AG10803 (cell line): ENCODE data around the gene EIF1AX.

Experiments
- DNase-seq: peaks from one replicate; pipeline ENCODE4 v3.0.0; 2010; ENCODE audit warnings: low read depth
- H3K4me3 ChIP-seq: 2 replicates; pipeline ENCODE4 v1.5.1; 2011; ENCODE audit warnings: mild to moderate bottlenecking, low read length, control low read depth
- TF ChIP-seq, protein P1 (sequence below): conservative IDR thresholded peaks from 2 replicates; pipeline ENCODE4 v1.5.1; 2011; ENCODE audit warnings: mild to moderate bottlenecking, low read length, control low read depth, inconsistent platforms

The EIF1AX gene

DNA sequence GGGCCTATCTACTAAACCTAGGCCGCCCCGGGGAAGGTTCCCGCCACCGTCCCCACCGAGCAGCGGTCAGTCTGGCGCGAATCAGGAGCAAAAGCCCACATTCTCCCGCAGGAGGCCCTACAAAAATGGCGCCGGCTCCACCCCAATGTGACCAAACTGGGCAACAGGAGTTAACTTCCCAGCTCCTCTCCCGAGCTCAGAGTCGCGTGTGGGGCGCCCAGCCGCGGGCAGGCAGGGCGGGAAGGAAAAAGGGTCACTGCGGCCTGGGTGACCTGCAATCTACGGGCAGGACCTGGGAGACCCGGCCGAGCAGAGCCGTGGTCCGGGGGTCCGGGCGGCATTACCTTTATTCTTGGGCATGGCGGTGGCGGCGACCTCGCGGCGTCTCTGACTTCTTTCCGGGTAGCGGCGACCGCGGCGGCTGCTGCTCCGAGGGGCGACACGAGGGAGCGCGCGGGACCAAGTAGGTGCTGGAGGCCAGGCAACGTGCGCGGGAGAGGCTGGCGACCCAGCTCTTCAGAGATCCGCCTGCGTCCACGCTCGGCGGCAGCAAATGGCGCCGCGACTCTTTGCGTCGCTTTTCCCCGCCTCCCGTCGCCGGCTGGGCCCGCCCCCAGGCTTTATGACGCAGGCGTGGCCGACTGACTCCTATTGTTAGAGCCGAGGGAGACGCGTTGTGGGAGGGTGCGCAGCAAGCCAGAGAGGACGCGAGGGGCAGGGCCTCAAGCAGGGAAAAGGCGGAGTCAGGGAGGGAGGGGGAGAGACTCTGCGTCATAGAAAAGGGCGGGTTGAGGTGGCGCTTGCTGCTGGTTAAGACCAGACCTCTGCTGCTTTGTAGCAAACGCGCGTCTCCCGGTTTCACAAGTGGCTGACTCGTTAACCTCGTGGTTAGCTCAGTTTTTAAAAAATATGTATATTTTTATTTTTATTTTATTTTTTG, at the start of gene EIF1AX:
TSS of gene EIF1AX (minus strand) at position 558 of the 940 bp plus-strand sequence. CDS start at position 360, 198 bp downstream.
- H3K4me3 ChIP-seq = peak within 1 kb of the TSS; percentile 75
- TF ChIP-seq, protein P1, sequence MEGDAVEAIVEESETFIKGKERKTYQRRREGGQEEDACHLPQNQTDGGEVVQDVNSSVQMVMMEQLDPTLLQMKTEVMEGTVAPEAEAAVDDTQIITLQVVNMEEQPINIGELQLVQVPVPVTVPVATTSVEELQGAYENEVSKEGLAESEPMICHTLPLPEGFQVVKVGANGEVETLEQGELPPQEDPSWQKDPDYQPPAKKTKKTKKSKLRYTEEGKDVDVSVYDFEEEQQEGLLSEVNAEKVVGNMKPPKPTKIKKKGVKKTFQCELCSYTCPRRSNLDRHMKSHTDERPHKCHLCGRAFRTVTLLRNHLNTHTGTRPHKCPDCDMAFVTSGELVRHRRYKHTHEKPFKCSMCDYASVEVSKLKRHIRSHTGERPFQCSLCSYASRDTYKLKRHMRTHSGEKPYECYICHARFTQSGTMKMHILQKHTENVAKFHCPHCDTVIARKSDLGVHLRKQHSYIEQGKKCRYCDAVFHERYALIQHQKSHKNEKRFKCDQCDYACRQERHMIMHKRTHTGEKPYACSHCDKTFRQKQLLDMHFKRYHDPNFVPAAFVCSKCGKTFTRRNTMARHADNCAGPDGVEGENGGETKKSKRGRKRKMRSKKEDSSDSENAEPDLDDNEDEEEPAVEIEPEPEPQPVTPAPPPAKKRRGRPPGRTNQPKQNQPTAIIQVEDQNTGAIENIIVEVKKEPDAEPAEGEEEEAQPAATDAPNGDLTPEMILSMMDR = no peak
- DNase-seq = peak; percentile 96

GRCh38 chrX:20189171-20189570, 47.5 kb upstream of the EIF1AX start:
- TF ChIP-seq, protein P1 = no peak
- no peak overlapping the region for H3K4me3 ChIP-seq
- no peak for DNase-seq

- no peak for DNase-seq
- H3K4me3 ChIP-seq = no peak overlapping the region
- TF ChIP-seq, protein P1 = no peak
Observed at GRCh38 chrX:20181598-20182329, 40.1 kb upstream of the EIF1AX start.

- no peak for DNase-seq
- no peak overlapping the region for H3K4me3 ChIP-seq
- TF ChIP-seq, protein P1 = no peak
Observed at GRCh38 chrX:20177093-20177492, 35.5 kb upstream of the EIF1AX start.

- TF ChIP-seq, protein P1 = no peak
- no peak for DNase-seq
- H3K4me3 ChIP-seq = no peak overlapping the region
Observed at GRCh38 chrX:20173856-20174255, 32.2 kb upstream of the EIF1AX start.

DNA sequence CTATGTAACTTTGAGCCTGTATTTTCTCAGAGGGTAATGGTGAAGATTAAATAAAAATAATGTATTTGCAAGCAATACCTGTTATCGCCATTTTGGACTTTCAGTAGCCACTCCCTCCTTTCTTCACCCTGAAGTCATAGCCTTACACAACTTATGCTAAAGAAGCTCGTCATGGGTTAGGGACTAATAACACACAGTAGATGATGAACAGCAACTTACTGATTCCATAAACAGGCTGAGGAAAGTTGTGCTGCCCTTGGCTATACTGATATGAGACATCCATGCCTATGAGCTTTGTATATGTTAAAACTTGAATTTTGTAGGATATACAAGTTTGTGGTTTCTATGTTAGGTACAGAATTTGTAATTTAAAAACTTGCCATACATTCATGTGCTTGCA, 31.7 kb upstream of the EIF1AX start:
- TF ChIP-seq, protein P1 = no peak

More for the DNA sequence above, 31.7 kb upstream of the EIF1AX start:
- H3K4me3 ChIP-seq = no peak overlapping the region
- DNase-seq = no peak
